Right hindlimb (tissue), 1 donor: ENCODE measurements around the gene DENND2C.
"Not testable (repeated sequence)": the region's sequence is repeated elsewhere in the genome, so short reads cannot be mapped to it uniquely, and the experiment has no call there.

Experiments
- DNase-seq: peaks from one replicate; pipeline ENCODE4 v3.0.0-alpha.2; 2018

Gene DENND2C

GRCh38 chr1:114594046-114594445 lies 75.8 kb downstream of the DENND2C start:
- no peak for DNase-seq

GRCh38 chr1:114589122-114589521 lies 80.7 kb downstream of the DENND2C start:
- no peak for DNase-seq

GRCh38 chr1:114588196-114588689 lies 81.6 kb downstream of the DENND2C start:
- DNase-seq: no peak

GRCh38 chr1:114587203-114587991 lies 82.5 kb downstream of the DENND2C start:
- DNase-seq: no peak

GRCh38 chr1:114586513-114587047 lies 83.3 kb downstream of the DENND2C start:
- DNase-seq: no peak

GRCh38 chr1:114585231-114585630 lies 84.6 kb downstream of the DENND2C start:
- no peak for DNase-seq

- DNase-seq: peak; percentile 99
These were observed 88.2 kb downstream of the DENND2C start, which contains the start of gene BCAS2 for GRCh38 chr1:114581335-114582287. Gene BCAS2 (minus strand): TSS chr1:114581615. CDS start chr1:114581591, 24 bp downstream.

- no peak for DNase-seq
These were observed 95.5 kb downstream of the DENND2C start for GRCh38 chr1:114574365-114574764.

DNA sequence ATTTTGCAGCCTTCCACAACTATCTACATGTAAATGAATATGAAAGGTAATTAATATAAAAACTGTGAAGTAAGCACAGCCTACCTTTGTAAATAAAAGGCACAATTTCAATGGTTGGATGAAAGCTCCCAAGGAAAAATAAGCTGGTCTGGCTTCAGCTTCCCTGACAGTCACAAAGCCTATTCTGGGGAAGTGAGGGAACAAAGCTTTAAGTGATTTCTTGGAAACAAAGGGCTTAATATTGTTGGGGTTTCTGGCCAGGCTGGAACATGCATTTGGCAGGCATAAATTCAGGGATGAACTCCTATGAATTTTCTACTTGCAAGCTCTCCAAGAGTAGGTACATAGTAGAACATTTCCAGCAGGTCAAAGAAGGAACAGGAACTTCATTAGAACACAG lies 105.7 kb downstream of the DENND2C start:
- DNase-seq: no peak

- not testable (repeated sequence) for DNase-seq
These were observed 106.8 kb downstream of the DENND2C start for GRCh38 chr1:114562978-114563510.

- DNase-seq: no peak
These were observed 108.5 kb downstream of the DENND2C start for GRCh38 chr1:114561333-114561732.

DNA sequence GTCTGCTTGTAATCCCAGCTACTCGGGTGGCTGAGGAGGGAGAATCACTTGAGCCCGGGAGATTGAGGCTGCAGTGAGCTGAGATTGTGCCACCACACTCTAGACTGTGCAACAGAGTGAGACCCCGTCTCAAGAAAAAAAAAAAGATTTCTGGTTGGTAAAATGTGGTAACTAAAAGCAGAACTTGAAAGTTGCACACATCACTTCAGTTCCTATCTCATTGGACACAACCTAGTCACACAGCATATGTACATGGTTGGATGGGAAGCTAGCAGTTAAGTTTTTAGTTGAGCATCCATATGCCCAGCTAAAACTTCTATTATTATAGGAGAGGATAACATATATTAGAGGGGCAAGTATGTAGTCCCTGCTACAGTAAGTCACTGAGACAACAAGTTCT lies 110.5 kb downstream of the DENND2C start:
- no peak for DNase-seq

GRCh38 chr1:114558544-114558943 lies 111.3 kb downstream of the DENND2C start:
- no peak for DNase-seq

DNA sequence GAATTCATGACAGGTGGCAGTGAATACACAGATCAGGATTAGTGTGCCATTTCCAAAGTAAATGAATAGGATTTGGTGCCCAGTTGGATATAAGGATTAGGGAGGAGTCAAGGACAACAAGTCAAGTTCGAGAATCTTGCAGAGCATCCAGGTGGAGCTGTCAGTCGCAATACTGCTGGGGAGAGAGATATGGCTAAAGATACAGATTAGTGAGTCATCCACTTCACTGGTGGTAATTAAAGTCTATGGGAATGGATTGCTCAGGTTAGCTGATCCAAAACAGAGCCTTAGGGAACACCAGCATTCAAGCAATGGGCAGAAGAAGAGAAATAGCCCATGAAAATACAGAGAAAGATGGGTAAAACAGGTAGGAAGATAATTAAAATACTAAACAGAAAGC lies 115.3 kb downstream of the DENND2C start:
- DNase-seq: no peak

DNA sequence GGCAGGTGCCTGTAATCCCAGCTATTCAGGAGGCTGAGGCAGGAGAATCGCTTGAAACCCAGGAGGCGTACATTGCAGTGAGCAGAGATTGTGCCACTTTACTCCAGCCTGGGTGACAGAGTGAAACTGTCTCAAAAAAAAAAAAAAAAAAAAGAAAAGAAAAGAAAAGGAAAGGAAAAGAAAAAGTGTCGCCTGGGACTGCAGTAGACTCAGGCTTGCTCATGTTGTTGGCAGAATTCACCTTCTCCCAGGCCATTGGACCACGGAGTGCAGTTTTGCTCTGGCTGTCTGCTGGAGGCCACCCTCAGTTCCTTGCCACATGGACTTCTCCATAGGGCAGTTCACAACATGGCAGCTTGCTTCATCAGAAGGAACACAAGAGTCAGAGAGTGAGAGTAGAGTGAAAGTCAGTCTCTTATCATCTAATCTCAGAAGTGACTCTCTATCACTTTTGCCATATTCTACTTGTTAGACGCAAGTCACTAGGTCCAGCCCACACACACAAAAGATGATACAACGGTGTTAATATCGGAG lies 117.7 kb downstream of the DENND2C start:
- no peak for DNase-seq

DNA sequence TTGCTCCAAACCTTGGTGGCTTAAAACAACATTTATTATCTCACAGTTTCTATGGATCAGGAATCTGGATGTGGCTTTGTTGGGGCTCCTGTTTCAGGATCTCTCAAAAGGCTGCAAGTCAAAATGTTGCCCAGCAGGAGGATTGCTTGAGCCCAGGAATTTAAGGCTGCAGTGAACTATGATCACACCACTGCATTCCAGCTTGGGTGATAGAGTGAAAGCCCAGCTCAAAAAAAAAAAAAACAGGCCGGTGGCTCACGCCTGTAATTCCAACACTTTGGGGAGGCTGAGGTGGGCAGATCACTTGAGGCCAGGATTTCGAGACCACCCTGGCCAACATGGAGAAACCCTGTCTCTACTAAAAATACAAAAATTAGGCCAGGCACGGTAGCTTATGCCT lies 118.4 kb downstream of the DENND2C start:
- DNase-seq: no peak

- DNase-seq: no peak
These were observed 119.5 kb downstream of the DENND2C start for GRCh38 chr1:114550336-114550735.

DNA sequence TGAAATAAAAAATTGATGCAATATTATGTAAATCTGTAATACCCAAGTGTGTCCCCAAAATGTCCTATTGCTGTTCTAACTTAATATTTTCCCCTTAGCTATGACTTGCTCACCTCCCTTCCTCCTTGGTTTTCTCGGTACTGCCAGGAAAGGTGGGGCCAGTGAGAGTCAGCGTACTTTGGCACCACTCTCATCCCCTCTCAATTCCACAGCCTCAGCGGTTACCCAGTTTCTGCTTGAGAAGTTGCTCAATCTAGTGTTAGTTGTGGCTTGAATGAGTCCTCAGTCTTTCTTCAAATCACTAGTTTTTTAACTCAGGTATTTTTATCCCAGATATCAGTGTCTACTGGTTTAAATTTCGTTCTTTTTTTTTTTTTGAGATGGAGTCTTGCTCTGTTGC lies 120.7 kb downstream of the DENND2C start:
- no peak for DNase-seq

DNA sequence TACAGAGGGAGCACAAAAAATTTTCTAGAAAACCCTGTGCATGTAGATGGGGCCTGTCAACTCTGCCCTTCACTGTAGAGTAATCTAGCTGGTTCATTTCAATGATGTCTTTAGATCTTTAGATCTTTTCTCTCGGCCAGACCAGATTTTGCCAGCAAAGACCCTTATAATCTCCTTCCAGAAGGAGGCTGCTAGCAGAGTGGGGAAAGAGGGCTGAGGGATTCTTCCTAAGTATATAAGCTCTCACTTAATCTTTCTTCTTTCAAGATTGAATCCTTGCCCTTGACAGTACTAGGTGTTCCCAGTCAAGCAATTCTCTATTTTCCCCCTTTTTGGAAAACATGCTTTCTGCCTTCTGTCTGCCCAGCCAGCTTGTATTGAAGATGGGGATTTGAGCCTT lies 122.8 kb downstream of the DENND2C start:
- no peak for DNase-seq

DNA sequence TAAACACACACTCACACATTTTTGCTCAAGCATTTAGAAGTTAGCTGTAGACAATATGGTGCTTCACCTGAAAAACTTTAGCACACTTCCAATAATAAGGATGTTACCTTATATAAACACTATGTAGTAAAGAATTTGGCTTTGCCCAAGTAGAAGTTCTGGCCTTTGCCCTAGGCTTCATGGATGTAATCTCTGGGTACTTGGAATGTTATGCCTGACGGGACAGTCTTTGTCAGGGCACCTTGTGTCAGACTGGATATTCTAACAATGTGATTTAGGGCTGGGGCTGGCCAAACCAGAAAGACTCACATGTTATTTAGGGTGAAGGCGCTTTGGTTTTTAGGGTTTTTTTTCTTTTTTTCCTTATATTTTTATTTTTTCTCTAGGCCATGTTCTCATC lies 124.1 kb downstream of the DENND2C start:
- no peak for DNase-seq

- no peak for DNase-seq
These were observed 124.5 kb downstream of the DENND2C start for GRCh38 chr1:114545315-114545714.

DNA sequence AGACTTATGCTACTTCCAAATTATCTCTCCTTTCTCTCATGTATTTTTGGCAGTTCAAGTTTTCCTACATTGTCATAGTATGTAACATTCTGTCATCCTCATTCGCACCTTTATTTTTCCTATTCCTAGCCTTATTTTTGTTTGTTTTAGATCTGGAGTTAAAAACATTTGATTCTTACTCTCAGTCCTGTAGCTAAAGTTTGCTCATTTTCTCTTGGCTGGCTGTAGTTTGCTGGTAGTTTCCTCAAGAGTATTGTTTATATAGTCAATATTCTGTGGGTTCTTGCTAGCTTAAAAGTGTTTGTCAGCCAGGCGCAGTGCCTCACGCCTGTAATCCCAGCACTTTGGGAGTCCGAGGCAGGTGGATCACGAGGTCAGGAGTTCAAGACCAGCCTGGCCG lies 129.0 kb downstream of the DENND2C start:
- no peak for DNase-seq

GRCh38 chr1:114540272-114540671 lies 129.6 kb downstream of the DENND2C start:
- no peak for DNase-seq
